ENCODE results near the gene DROSHA. TPM values are rescaled to one million over a fixed set of nuclear protein-coding genes. Genes with fewer than 3 reads are reported as not detected.

The DROSHA gene
- total RNA-seq, 3 donors from 2014 or later (not counting 1 experiment from before 2014, with no cell fraction given), result 44.9 to 55.9 (median 50.5) TPM

DNA sequence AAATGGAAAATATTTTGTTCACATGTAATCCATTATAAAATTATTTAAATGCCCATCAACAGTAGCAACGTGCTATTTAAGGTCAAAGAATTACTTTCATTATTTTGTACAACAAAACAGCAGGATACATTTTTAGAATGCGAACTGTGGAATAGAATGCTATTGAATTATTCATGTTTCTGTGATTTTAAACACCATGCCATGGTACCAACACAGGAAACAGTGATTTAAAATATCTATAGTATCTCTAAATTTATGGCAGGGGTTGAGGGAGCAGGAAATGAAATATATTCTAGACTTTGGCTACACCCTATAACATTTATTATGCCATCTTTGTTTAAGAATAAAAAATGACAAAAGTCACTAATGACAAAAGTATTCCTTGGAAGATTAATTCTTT lies 62.4 kb downstream of the DROSHA start:
- 100% methylated on average over 1 of the region's 2 CpGs for WGBS (ENCODE audit: insufficient coverage)
- Mint-ChIP-seq H3K36me3 (peaks cover 17% of the 10 kb centered on the region), H3K4me3 (no peak overlapping the region), H3K4me1 (peaks cover 0 to 4% of the 10 kb centered on the region in 2 donors), H3K27me3 (ENCODE audit: low read depth in 2 of 2) (no peaks in the 10 kb centered on the region), H3K9me3 (no peaks in the 10 kb centered on the region), H3K27ac (no peak overlapping the region)
- DNase-seq (no peak), ATAC-seq (no peak)
- H3K27ac ChIP-seq (ENCODE audit: low read length), result no peak overlapping the region
- H3K36me3 ChIP-seq (ENCODE audit: control insufficient read depth, insufficient read depth, low read length), result peaks cover 42% of the 10 kb centered on the region
- no peak overlapping the region for H3K4me3 ChIP-seq (ENCODE audit: low read length)
- intact Hi-C loops (cut with micrococcal nuclease), result no loop called here
- no peaks in the 10 kb centered on the region for H3K27me3 ChIP-seq (ENCODE audit: control insufficient read depth, insufficient read depth, low read length)
- no peak for TF ChIP-seq CTCF (IDR thresholded peaks at IDR 0.05)
- no peaks in the 10 kb centered on the region for H3K4me1 ChIP-seq (ENCODE audit: control insufficient read depth, insufficient read depth, low read length)
- no peaks in the 10 kb centered on the region for H3K9me3 ChIP-seq (ENCODE audit: control insufficient read depth, insufficient read depth, low read length)

DNA sequence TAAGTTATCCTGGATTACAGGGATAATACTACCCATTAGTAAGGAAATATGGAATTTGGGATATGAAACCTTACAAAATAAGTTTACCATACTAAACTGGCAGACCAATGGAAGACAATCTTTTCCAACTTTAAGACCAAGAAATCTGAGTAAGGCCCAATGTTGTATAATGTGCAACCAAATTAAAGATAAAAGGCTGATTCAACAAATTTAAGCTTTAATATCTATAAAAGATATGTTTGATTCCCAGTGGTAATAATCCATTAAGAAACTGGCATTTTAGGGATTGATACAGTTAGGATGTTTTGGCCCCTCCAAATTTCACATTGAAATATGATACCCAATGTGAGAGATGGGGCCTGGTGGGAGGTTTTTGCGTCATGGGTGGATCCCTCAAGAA lies 66.6 kb downstream of the DROSHA start:
- intact Hi-C loops (cut with micrococcal nuclease), result no loop called here
- Histone ChIP-seq H3K4me3 (ENCODE audit: low read length) (no peak overlapping the region), H3K36me3 (ENCODE audit: control insufficient read depth, insufficient read depth, low read length) (peaks cover 66% of the 10 kb centered on the region), H3K4me1 (ENCODE audit: control insufficient read depth, insufficient read depth, low read length) (no peaks in the 10 kb centered on the region), H3K9me3 (ENCODE audit: control insufficient read depth, insufficient read depth, low read length) (no peaks in the 10 kb centered on the region), H3K27ac (ENCODE audit: low read length) (no peak overlapping the region), H3K27me3 (ENCODE audit: control insufficient read depth, insufficient read depth, low read length) (no peaks in the 10 kb centered on the region)
- ATAC-seq (no peak), DNase-seq (no peak)
- no peak for TF ChIP-seq CTCF (IDR thresholded peaks at IDR 0.05)
- Mint-ChIP-seq H3K36me3 (peaks cover 56% of the 10 kb centered on the region), H3K4me1 (peaks cover 0 to 4% of the 10 kb centered on the region in 2 donors), H3K27me3 (ENCODE audit: low read depth in 2 of 2) (no peaks in the 10 kb centered on the region), H3K9me3 (peaks cover 0 to 5% of the 10 kb centered on the region in 2 donors), H3K4me3 (no peak overlapping the region), H3K27ac (no peak overlapping the region)
- no CpG with 5 or more reads among the region's 1 CpG for WGBS (ENCODE audit: insufficient coverage)

DNA sequence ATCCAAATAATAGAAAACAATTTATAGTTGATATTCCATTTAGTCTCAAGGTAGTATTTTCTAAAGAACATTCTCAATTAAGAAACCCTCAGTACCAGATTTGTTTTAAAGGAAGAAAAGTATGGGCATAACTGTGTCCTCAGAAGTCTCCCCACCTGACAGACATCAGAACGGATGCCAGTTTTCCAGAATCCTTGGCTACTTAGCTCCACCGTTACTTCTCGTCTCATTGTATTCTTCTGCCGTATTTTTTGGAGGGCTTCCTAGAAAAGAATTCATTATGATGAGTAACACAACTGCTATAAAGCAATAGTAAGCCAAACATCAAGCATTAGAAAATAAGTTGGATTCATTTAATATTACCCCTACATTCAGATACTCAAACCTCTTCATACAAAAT lies 67.8 kb downstream of the DROSHA start:
- 98% methylated on average over 4 of the region's 4 CpGs for WGBS (ENCODE audit: insufficient coverage)
- DNase-seq, result no peak
- no peak overlapping the region for H3K4me3 Mint-ChIP-seq
- H3K36me3 ChIP-seq (ENCODE audit: control insufficient read depth, insufficient read depth, low read length), result peaks cover 74% of the 10 kb centered on the region
- no peaks in the 10 kb centered on the region for H3K9me3 ChIP-seq (ENCODE audit: control insufficient read depth, insufficient read depth, low read length)
- H3K4me1 Mint-ChIP-seq, result no peaks in the 10 kb centered on the region
- H3K27ac ChIP-seq (ENCODE audit: low read length), result no peak overlapping the region
- H3K4me1 ChIP-seq (ENCODE audit: control insufficient read depth, insufficient read depth, low read length), result no peaks in the 10 kb centered on the region
- no peak for TF ChIP-seq CTCF (IDR thresholded peaks at IDR 0.05)
- H3K36me3 Mint-ChIP-seq, result peaks cover 67% of the 10 kb centered on the region
- no peaks in the 10 kb centered on the region for H3K27me3 ChIP-seq (ENCODE audit: control insufficient read depth, insufficient read depth, low read length)
- no peaks in the 10 kb centered on the region for H3K27me3 Mint-ChIP-seq (ENCODE audit: low read depth in 2 of 2)
- no peak overlapping the region for H3K27ac Mint-ChIP-seq
- no peak for ATAC-seq
- H3K4me3 ChIP-seq (ENCODE audit: low read length), result no peak overlapping the region
- intact Hi-C loops (cut with micrococcal nuclease), result no loop called here
- H3K9me3 Mint-ChIP-seq, result peaks cover 0 to 5% of the 10 kb centered on the region in 2 donors

GRCh38 chr5:31463351-31463750 lies 68.5 kb downstream of the DROSHA start:
- no peak overlapping the region for H3K4me3 Mint-ChIP-seq
- no peaks in the 10 kb centered on the region for H3K27me3 Mint-ChIP-seq (ENCODE audit: low read depth in 2 of 2)
- no peaks in the 10 kb centered on the region for H3K9me3 ChIP-seq (ENCODE audit: control insufficient read depth, insufficient read depth, low read length)
- no peaks in the 10 kb centered on the region for H3K4me1 Mint-ChIP-seq
- H3K27ac Mint-ChIP-seq, result no peak overlapping the region
- no peaks in the 10 kb centered on the region for H3K27me3 ChIP-seq (ENCODE audit: control insufficient read depth, insufficient read depth, low read length)
- peaks cover 67% of the 10 kb centered on the region for H3K36me3 Mint-ChIP-seq
- peaks cover 0 to 5% of the 10 kb centered on the region in 2 donors for H3K9me3 Mint-ChIP-seq
- H3K4me1 ChIP-seq (ENCODE audit: control insufficient read depth, insufficient read depth, low read length), result no peaks in the 10 kb centered on the region
- no peak for TF ChIP-seq CTCF (IDR thresholded peaks at IDR 0.05)
- H3K27ac ChIP-seq (ENCODE audit: low read length), result no peak overlapping the region
- no peak for ATAC-seq
- WGBS (ENCODE audit: insufficient coverage), result 100% methylated on average over 1 of the region's 2 CpGs
- H3K4me3 ChIP-seq (ENCODE audit: low read length), result no peak overlapping the region
- H3K36me3 ChIP-seq (ENCODE audit: control insufficient read depth, insufficient read depth, low read length), result peaks cover 79% of the 10 kb centered on the region
- intact Hi-C loops (cut with micrococcal nuclease), result no loop called here
- DNase-seq, result no peak
